GM18499 (cell line): ENCODE measurements around the gene RASGRF1.
"Not testable (repeated sequence)": the region's sequence is repeated elsewhere in the genome, so short reads cannot be mapped to it uniquely, and the experiment has no call there.

Experiments used
- ATAC-seq: cut with Tn5 transposase; IDR thresholded peaks from one replicate; pipeline ENCODE4 v1.9.1; 2021; ENCODE audit warnings: moderate number of reproducible peaks; ENCODE audit not compliant: insufficient read depth, unreplicated experiment

RASGRF1 gene

DNA sequence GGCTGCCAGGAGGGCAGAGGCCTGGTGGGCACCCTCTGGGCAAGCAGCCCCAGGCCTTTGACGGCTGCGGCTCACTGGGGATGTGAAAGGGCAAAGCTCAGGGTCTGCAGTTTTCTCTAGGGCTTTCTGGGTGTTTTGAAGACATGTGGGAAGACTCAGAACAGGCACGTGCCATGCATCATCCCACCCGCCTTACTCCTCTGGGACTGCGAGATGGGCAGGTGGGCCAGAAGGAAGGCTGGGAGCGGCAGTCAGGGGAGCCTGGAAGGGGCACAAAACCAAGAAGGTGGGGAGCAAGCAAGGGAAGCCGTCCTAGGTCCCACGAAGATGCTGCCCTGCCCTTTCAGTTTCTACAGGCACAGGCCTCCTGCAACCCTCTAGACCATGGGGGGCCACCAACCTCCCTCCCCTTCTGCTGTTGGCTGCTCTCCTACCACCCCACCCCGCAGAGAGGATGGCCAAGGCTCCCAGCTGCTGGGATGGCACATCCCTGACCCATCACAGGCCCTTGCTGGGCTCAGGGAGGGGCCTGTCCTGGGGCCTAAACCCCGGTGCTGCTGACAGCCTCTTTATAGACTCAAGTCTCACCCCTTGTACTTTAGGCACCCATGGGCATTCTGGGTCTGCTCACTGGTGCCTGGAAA, 73.9 kb downstream of the RASGRF1 start:
- no peak for ATAC-seq

DNA sequence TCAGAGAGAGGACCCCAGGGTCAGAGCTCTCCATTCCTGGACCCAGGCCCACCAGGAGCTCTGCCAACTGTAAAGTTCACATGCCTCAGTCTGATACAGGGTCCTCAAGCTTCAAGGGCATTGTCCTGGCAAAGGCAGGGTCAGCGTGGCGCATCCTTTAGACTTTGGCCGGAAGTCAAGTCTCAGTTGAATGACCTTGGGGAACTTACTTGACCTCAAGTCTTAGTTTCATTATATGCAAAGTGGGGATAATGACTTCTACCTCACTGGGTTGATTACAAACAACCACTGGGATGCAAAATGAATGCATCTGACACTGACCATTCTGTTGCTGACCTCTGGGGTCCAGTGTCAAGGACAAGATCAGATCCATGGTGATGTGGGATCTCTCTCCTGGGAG, 75.2 kb downstream of the RASGRF1 start:
- ATAC-seq: no peak

DNA sequence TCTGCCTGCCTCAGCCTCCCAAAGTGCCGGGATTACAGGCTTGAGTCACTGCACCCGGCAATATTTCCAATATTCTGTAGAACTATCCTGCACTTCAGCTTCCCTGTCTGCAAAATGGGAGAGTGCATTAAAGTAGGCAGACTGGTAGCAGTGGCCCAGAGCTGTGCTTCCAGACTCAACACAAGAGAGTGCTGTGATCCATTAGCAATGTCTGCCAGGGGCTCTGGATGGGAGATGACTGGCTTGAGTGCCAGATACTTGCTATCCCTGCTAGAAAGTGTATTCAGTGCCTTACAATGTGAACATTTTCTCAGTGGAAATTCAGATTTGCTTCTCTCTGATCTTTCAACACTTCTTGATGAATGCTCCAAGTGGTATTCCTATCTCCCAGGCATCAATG, 80.3 kb downstream of the RASGRF1 start:
- no peak for ATAC-seq

DNA sequence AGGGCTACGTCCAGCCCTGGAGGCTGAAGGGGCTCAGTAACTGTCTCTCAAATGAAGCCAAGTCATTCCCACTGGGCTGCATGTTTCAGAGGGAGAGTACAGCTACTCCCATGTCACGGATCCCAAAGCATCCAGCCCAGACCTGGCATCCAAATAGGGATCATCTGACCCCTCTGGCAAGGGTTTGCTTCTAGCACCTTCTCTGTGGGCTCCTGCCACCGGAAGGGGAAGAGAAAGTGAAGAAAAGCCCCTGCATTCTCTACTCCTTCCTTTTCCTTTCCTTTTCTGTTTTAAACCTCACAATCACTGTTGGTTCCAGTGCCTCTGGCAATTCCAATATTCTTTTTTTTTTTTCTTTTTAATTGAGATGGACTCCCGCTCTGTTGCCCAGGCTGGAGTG, 81.2 kb downstream of the RASGRF1 start:
- ATAC-seq: no peak

- no peak for ATAC-seq
Observed at GRCh38 chr15:79008659-79009058, 81.9 kb downstream of the RASGRF1 start.

DNA sequence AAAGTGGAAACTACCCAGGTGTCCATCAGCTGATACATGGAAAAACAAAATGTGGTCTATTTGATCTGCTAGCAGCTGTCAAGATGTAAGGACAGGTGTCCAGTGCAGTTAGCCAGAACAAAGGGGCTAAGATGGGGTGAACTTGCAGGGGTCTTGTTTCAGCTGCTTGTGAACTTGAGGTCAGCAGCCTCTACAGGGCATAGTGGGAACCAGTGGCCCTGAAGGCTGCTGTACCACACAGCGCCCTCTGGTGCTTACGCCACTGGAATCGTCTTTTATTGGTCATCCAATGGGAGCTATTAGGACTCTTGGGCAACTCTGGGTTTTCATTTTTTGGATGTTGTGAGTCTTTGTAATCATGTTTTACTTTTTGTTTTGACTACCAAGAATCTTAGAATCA, 83.5 kb downstream of the RASGRF1 start:
- no peak for ATAC-seq

DNA sequence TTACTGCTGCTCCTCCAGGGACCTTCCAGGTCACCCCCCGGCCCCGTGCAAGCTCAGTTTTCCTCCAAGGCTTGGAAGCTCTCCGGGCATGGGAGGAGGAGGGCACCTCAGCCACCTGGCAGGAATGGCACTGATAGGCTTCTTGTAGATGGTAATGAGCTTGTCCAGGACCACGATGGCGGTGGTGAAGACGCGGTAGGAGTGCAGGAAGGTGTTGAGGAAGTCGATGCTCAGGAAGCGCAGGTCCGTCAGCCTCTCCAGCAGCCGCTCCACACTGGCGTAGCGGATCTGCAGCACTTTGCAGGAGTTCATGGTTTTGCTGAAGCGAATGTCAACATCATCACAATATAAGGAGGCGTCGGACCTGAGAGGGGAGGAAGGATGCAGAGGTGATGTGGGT, 84.5 kb downstream of the RASGRF1 start:
- ATAC-seq: no peak

- peak; percentile 79 for ATAC-seq
Observed at GRCh38 chr15:79004336-79004735, 86.2 kb downstream of the RASGRF1 start.

DNA sequence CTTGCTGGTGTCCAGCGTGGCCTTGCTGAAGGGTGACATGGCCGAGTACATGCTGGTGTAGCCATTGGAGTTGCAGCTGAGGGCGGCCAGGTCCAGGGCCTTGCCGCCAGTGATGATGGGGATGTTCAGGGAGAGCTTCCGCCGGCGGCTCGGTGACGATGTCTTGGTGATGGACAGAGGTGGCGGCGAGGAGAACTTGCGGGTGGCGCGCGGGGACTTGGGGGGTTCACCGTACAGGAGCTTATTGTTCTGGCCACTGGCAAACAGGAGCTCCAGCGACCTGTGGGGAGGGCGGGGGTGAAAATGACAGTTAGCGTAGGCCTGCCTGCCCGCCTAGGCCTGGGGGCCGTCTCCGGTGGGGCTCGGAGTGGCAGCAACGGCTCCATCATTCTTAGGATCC, 86.7 kb downstream of the RASGRF1 start:
- no peak for ATAC-seq

DNA sequence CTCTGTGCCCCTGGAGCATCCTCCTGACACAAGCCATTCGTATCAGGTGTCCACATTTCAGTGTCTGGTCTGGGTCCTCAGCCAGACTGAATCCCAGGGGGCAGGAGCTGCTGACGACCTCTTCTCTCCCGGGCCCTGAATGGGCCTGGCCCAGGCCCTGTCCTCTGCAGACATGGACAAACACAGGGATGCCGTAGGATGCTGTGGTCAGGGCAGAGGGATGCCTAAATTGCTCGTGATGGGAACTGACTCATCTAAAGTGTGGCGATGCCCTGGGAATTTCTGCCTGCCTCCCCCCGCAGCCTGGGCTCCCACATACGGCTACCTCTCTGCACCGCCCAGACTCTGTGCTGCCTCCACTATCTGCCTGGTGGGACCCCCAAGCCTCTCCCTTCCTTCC, 87.3 kb downstream of the RASGRF1 start:
- ATAC-seq: no peak

- no peak for ATAC-seq
Observed at GRCh38 chr15:79002581-79002980, 88.0 kb downstream of the RASGRF1 start.

- no peak for ATAC-seq
Observed at GRCh38 chr15:78999636-79000035, 90.9 kb downstream of the RASGRF1 start.

DNA sequence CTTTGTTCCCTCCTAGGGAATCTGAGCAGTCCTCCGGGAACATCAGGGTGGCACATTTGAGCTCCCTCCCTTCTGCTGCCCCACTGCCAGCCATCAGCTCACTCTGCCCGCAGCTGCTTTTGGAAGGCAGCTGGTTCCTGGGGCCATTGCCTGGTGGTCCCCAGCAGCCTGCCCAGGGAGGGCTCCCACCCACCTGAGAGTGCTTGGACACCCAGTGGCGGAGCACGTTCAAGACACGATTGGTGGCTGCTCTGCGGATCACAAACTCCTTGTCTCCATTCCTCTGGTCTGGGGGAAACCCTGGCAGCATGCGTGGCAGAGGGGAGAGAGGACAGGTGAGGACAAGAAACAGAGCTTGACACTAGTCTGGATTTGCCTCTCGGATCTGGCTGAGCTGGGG, 92.1 kb downstream of the RASGRF1 start:
- ATAC-seq: no peak

DNA sequence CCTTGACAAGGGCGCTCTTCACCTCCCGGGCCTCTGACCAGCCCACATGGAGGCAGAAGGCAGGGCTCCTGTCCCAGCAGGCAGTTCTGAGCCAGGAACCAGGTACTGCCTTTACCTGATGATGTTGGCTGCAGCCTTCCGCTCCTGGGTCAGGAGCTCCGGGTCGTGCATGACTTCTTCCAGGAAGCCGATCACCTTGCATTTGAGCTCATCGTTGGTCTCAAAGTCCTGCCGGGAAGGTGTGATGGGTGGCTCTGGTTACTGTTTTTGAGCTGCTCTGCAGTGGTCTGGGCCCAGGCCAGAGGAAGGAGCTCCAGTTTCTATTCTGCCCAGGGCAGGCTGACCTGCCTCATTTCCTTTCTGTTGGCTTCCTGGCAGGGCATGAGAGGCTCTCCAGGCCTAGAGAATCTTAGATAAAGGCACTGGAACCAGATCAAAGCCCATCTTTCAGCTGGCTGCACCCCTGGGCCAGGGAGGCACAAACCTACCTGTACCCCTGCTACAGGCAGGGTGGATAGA, 92.5 kb downstream of the RASGRF1 start:
- ATAC-seq: no peak

GRCh38 chr15:78996894-78997275, 93.7 kb downstream of the RASGRF1 start:
- no peak for ATAC-seq

DNA sequence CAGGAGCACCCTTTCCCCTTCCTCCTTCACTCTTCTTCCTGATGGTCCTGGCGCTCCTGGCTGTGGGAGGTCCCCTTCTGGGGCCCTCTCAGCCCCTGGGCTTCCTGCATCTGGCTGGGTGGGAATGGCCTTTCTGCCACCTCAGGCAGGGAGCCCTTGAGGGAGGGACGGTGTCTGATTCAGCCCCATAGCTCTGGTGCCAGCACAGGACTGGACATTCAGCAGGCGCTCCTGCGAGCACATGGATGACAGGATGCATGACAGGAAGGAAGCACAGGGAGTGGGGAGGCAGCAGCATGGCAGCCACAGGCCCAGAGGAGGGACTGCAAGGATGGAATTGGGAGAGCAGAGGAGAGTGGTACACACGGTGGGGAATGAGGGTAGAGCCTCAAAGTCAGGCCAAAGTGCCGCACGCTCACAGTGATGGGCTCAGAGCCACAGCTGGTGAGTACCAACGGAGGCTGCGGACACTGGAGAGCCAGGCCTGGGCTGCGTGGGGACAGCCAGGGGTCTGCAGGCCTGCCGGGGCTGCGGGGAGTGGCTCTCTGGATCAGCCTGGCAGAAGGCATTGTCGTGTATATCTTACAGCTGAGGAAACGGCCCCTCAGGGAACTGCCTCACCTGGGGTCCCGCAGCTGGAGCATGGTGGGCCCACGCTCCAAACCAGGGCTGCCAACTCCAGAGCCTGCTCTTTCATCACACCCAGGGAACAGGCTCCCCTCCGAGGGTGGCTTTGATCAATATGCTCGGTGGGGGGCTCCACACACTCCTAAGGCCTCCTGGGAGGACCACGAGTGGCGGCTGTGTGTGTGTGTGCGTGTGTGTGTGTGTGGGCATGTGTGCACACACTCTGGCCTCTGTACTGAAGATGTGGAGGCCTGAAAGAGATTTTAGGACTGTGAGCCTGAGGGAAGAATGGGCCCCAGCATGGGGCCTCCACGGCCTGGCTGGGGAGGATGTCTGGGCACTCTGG, 94.4 kb downstream of the RASGRF1 start:
- no peak for ATAC-seq

DNA sequence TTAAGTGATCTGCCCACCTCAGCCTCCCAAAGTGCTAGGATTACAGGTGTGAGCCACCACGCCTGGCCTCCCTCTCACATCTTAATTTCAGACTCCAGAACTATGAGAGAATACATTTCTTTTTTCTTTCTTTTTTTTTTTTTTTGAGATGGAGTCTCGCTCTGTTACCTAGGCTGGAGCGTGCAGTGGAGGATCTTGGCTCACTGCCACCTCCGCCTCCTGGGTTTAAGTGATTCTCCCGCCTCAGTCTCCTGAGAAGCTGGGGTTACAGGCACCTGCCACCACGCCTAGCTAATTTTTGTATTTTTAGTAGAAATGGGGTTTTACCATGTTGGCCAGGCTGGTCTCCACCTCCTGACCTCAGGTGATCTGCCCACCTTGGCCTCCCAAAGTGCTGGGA, 95.4 kb downstream of the RASGRF1 start:
- ATAC-seq: not testable (repeated sequence)

DNA sequence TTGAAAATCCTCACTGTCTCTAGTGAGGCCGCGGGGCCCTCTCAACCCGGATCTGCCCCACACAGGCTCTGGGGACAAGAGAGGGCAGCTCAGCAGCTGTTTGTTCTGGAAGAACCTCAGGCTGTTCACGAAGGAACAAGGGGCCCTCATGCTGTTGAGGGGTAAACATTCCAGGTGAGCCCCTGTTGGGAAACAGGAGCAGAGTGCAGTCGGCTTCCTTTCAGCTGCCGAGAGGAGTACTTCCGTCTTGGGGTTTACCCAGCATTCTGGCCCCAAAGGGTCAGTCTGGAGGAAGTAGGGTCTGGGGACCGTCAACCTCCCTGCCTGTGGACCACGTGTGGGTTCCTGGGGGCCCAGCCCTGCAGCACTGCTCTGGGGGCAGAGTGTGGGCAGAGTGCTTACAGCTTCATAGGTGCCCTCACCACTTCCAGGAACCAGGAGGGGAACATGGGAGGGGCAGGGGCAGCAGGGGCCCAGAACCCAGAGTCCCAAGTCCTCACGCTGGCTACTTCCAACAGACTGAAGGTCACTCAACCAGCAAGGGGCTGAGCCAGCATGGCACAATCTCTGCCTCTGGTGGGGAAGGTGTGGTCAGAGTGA, 96.5 kb downstream of the RASGRF1 start:
- ATAC-seq: no peak

GRCh38 chr15:78993257-78993930, 97.2 kb downstream of the RASGRF1 start:
- ATAC-seq: no peak

GRCh38 chr15:78992416-78993256, 97.9 kb downstream of the RASGRF1 start:
- ATAC-seq: no peak
